B cell (primary cell): ENCODE measurements around the gene TLE2. TPM values are rescaled to one million over a fixed set of nuclear protein-coding genes. Genes with fewer than 3 reads are reported as not detected.

Source experiments
- ATAC-seq: fragments of 200-7000 bp; cut with Tn5 transposase; one replicate; pipeline ENCODE4 v1.10.0; 2021; ENCODE audit warnings: low read depth, mild to moderate bottlenecking, moderate number of reproducible peaks, moderate library complexity
- CTCF ChIA-PET: fragments of 350-600 bp; sonication (Branson Sonifier 250); formaldehyde crosslinking; loops from one replicate; lab custom pipeline; 2021; ENCODE audit warnings: antibody characterized with exemption, inconsistent platforms; lab: Charles Lee
- POLR2A ChIA-PET: fragments of 350-600 bp; sonication (Branson Sonifier 250); formaldehyde crosslinking; loops from one replicate; lab custom pipeline; 2021; ENCODE audit warnings: antibody characterized with exemption; lab: Charles Lee
- DNase-seq: peaks from one replicate; pipeline ENCODE4 v3.0.0; 2013
- H2AFZ ChIP-seq: 2 replicates; pipeline ENCODE4 v1.6.1; 2012; ENCODE audit warnings: mild to moderate bottlenecking, low read depth, low read length; ENCODE audit not compliant: insufficient read depth, poor library complexity, severe bottlenecking
- H3K27ac ChIP-seq, 2 donors: 1 replicate in 1 of 2; 2 replicates in 1 of 2; pipeline ENCODE4 v1.5.1; 2012 to 2013; ENCODE audit warnings: low read length in 2 of 2, mild to moderate bottlenecking in 2 of 2, moderate library complexity in 1 of 2
- H3K27me3 ChIP-seq, 4 experiments: fragments of 200-600 bp in 1 of 4; sonication (generic) in 1 of 4; replicated peaks in 1 of 4; 1 replicate in 2 of 4; 2 replicates in 2 of 4; pipeline versions ENCODE4 v1.6.1 to v1.7.0; 2013 to 2016; ENCODE audit warnings: low read length in 3 of 4, mild to moderate bottlenecking in 2 of 4, mixed read lengths in 1 of 4, moderate library complexity in 1 of 4; ENCODE audit not compliant: insufficient read depth in 4 of 4, control insufficient read depth in 3 of 4; ENCODE audit errors: control extremely low read depth in 1 of 4
- H3K36me3 ChIP-seq, 2 experiments: replicated peaks in 1 of 2; 1 replicate in 1 of 2; 2 replicates in 1 of 2; pipeline versions ENCODE4 v1.6.1 to v1.7.1; 2013; ENCODE audit warnings: low read length in 1 of 2; ENCODE audit not compliant: insufficient read depth in 2 of 2, control insufficient read depth in 1 of 2; ENCODE audit errors: control extremely low read depth in 1 of 2, extremely low read depth in 1 of 2
- H3K4me1 ChIP-seq, 2 donors: fragments of 200-600 bp in 1 of 2; sonication (generic) in 1 of 2; 1 replicate in 1 of 2; 2 replicates in 1 of 2; pipeline versions ENCODE4 v1.5.1 to v1.6.1; 2013 to 2017; ENCODE audit warnings: low read length in 2 of 2; ENCODE audit not compliant: control insufficient read depth in 2 of 2, insufficient read depth in 2 of 2
- H3K4me2 ChIP-seq: replicated peaks from 2 replicates; pipeline ENCODE3; 2012; ENCODE audit warnings: mild to moderate bottlenecking, low read depth, low read length; ENCODE audit not compliant: poor library complexity, severe bottlenecking
- H3K4me3 ChIP-seq, 5 experiments: fragments of 200-600 bp in 1 of 5; sonication (generic) in 1 of 5; 1 replicate in 3 of 5; 2 replicates in 2 of 5; pipeline versions ENCODE4 v1.5.1 to v1.7.0; 2011 to 2016; ENCODE audit warnings: low read length in 4 of 5, mild to moderate bottlenecking in 4 of 5, low read depth in 2 of 5, control low read depth in 1 of 5, moderate library complexity in 1 of 5; ENCODE audit not compliant: insufficient read depth in 1 of 5; ENCODE audit errors: control extremely low read depth in 1 of 5, extremely low read depth in 1 of 5
- H3K79me2 ChIP-seq: fragments of 200-600 bp; sonication (generic); one replicate; pipeline ENCODE4 v1.6.0; 2016; ENCODE audit warnings: low read length; ENCODE audit not compliant: control insufficient read depth, insufficient read depth
- H3K9ac ChIP-seq: fragments of 200-600 bp; sonication (generic); 2 replicates; pipeline ENCODE4 v1.6.1; 2017; ENCODE audit warnings: mild to moderate bottlenecking, low read length, moderate library complexity
- H3K9me3 ChIP-seq, 3 donors: one replicate each; pipeline versions ENCODE4 v1.6.1 to v1.7.1; 2013; ENCODE audit warnings: low read length in 2 of 3; ENCODE audit not compliant: control insufficient read depth in 2 of 3, insufficient read depth in 1 of 3; ENCODE audit errors: control extremely low read depth in 1 of 3
- H4K20me1 ChIP-seq: 2 replicates; pipeline ENCODE4 v1.6.0; 2012; ENCODE audit warnings: mild to moderate bottlenecking, low read length; ENCODE audit not compliant: insufficient read depth, control insufficient read depth, poor library complexity, severe bottlenecking
- H3K27ac Mint-ChIP-seq: one replicate; pipeline ENCODE4 v1.8.0; 2021; ENCODE audit warnings: mixed read lengths
- H3K27me3 Mint-ChIP-seq: one replicate; pipeline ENCODE4 v1.8.0; 2021; ENCODE audit warnings: mixed read lengths
- H3K4me1 Mint-ChIP-seq: one replicate; pipeline ENCODE4 v1.8.0; 2021; ENCODE audit warnings: mixed read lengths
- H3K4me3 Mint-ChIP-seq: one replicate; pipeline ENCODE4 v1.8.0; 2021; ENCODE audit warnings: mixed read lengths
- H3K9me3 Mint-ChIP-seq: one replicate; pipeline ENCODE4 v1.8.0; 2022; ENCODE audit warnings: mixed read lengths; ENCODE audit not compliant: insufficient read depth
- EZH2 ChIP-seq: IDR thresholded peaks from 2 replicates; pipeline ENCODE4 v1.6.1; 2012; ENCODE audit warnings: borderline replicate concordance, low read depth, mild to moderate bottlenecking, moderate library complexity, low read length; ENCODE audit not compliant: insufficient read depth, poor library complexity, severe bottlenecking
- WGBS: methylation state at CpG from one replicate; pipeline ENCODE4 v1.1.5; 2013; ENCODE audit warnings: missing lambda C conversion rate; ENCODE audit not compliant: insufficient coverage; 5-methylcytosine and 5-hydroxymethylcytosine counted together
- intact Hi-C: fragments of 100-400 bp; cut with micrococcal nuclease; formaldehyde crosslinking; loops from one replicate; pipeline ENCODE4 v1.10.0; 2022
- polyA plus RNA-seq: library from polyadenylated mRNA; depleted of rRNA; stranded (reverse); fragments of >200 nt; gene quantifications from 2 replicates; pipeline ENCODE4 v1.2.3, GENCODE V29; 2012
- total RNA-seq, 2 donors: library from RNA; stranded (reverse); fragments of 120-200 nt in 1 of 2; gene quantifications; 1 replicate in 1 of 2; 2 replicates in 1 of 2; pipeline versions ENCODE4 v1.2.3 to v1.2.4, GENCODE V29; 2013 to 2022
- TF ChIP-seq, protein P1 (sequence below): fragments of 200-600 bp; IDR thresholded peaks from one replicate; pipeline ENCODE4 v1.8.0; 2022; ENCODE audit warnings: antibody characterized with exemption, mild to moderate bottlenecking

The TLE2 gene
- total and polyA plus RNA-seq, 2 donors (not counting 1 experiment from before 2014, with no cell fraction given) = 3.0 to 5.3 TPM

GRCh38 chr19:3003046-3003445 lies 26.0 kb downstream of the TLE2 start:
- ChIA-PET POLR2A (interaction anchor here (0.7 kb wide), 1 partner anchor 37 kb away, joined by 3 read pairs; no protein-coding TSS in a partner anchor), CTCF (interaction anchor here (0.6 kb wide), 1 partner anchor 286 kb away, joined by 3 read pairs; no protein-coding TSS in a partner anchor)
- no peaks in the 10 kb centered on the region for H3K27me3 Mint-ChIP-seq
- Histone ChIP-seq H3K4me3 (no peak overlapping the region), H3K9ac (no peak overlapping the region), H3K79me2 (no peaks in the 10 kb centered on the region), H3K4me1 (no peaks in the 10 kb centered on the region), H4K20me1 (no peaks in the 10 kb centered on the region), H3K4me2 (no peak overlapping the region), H3K27ac (no peak overlapping the region), H3K27me3 (peaks cover 0 to 3% (median 0%) of the 10 kb centered on the region in 4 experiments), H3K9me3 (peaks cover 0 to 12% (median 0%) of the 10 kb centered on the region in 3 donors), H3K36me3 (no peaks in the 10 kb centered on the region), H2AFZ (no peak overlapping the region)
- intact Hi-C loops = no loop called here
- DNase-seq (no peak), ATAC-seq (no peak)
- H3K4me1 Mint-ChIP-seq = no peaks in the 10 kb centered on the region
- no peak overlapping the region for H3K4me3 Mint-ChIP-seq
- WGBS = 100% methylated on average over 1 of the region's 7 CpGs
- TF ChIP-seq EZH2 = no peak
- TF ChIP-seq, protein P1, sequence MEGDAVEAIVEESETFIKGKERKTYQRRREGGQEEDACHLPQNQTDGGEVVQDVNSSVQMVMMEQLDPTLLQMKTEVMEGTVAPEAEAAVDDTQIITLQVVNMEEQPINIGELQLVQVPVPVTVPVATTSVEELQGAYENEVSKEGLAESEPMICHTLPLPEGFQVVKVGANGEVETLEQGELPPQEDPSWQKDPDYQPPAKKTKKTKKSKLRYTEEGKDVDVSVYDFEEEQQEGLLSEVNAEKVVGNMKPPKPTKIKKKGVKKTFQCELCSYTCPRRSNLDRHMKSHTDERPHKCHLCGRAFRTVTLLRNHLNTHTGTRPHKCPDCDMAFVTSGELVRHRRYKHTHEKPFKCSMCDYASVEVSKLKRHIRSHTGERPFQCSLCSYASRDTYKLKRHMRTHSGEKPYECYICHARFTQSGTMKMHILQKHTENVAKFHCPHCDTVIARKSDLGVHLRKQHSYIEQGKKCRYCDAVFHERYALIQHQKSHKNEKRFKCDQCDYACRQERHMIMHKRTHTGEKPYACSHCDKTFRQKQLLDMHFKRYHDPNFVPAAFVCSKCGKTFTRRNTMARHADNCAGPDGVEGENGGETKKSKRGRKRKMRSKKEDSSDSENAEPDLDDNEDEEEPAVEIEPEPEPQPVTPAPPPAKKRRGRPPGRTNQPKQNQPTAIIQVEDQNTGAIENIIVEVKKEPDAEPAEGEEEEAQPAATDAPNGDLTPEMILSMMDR = no peak
- H3K9me3 Mint-ChIP-seq = peaks cover 3% of the 10 kb centered on the region
- no peak overlapping the region for H3K27ac Mint-ChIP-seq

DNA sequence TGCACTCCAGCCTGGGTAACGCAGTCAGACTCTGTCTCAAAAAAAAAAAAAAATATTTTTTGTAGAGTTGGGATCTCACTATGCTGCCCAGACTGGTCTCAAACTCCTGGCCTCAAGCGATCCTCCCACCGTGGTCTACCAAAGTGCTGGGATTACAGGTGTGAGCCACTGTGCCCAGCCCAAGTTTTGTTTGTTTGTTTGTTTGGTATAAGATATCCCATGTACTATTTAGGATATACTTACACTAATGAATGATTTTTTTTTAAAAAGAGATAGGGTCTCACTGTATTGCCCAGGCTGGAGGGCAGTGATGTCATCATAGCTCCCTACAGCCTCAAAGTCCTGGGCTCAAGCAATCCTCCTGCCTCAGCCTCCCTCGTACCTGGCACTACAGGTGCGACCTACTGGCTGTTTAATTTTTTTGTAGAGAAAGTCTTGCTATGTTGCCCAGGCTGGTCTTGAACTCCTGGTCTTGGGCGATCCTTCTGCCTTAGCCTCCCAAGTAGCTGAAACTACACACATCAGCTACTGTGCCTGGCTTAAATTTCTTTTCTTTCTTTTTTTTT lies 27.8 kb downstream of the TLE2 start:
- Mint-ChIP-seq H3K4me1 (no peaks in the 10 kb centered on the region), H3K9me3 (peaks cover 3% of the 10 kb centered on the region), H3K27ac (no peak overlapping the region), H3K4me3 (no peak overlapping the region), H3K27me3 (peaks cover 3% of the 10 kb centered on the region)
- Histone ChIP-seq H3K9me3 (peaks cover 0 to 12% (median 0%) of the 10 kb centered on the region in 3 donors), H3K4me3 (no peak overlapping the region), H3K36me3 (no peaks in the 10 kb centered on the region), H3K4me1 (no peaks in the 10 kb centered on the region), H4K20me1 (no peaks in the 10 kb centered on the region), H3K9ac (no peak overlapping the region), H3K4me2 (no peak overlapping the region), H3K27me3 (peaks cover 0 to 3% (median 0%) of the 10 kb centered on the region in 4 experiments), H2AFZ (no peak overlapping the region), H3K79me2 (no peaks in the 10 kb centered on the region), H3K27ac (no peak overlapping the region)
- CTCF ChIA-PET = interaction anchor here (0.5 kb wide), 1 partner anchor 72 kb away, joined by 4 read pairs; no protein-coding TSS in a partner anchor
- DNase-seq (no peak), ATAC-seq (no peak)
- POLR2A ChIA-PET = interaction anchor here (0.6 kb wide), 1 partner anchor 19 kb away, joined by 15 read pairs; no protein-coding TSS in a partner anchor
- WGBS = no CpG with 5 or more reads among the region's 6 CpGs
- intact Hi-C loops = no loop called here
- TF ChIP-seq, protein P1 = no peak
- TF ChIP-seq EZH2 = no peak
